PFSK-1 (cell line): ENCODE measurements around the gene MCAT.

Source experiments
- FOXP2 ChIP-seq: optimal IDR thresholded peaks from 2 replicates; pipeline ENCODE3; 2011; ENCODE audit warnings: borderline replicate concordance, control low read depth, inconsistent platforms; ENCODE audit not compliant: insufficient read depth; ENCODE audit errors: extremely low read length, extremely low read depth
- POLR2AphosphoS5 ChIP-seq: IDR thresholded peaks from 2 replicates; pipeline ENCODE4 v1.6.1; 2012; ENCODE audit warnings: low read depth, mild to moderate bottlenecking, control low read depth, low read length, moderate library complexity
- SIN3A ChIP-seq: IDR thresholded peaks from 2 replicates; pipeline ENCODE4 v1.6.1; 2012; ENCODE audit warnings: mild to moderate bottlenecking, low read length, moderate library complexity, borderline replicate concordance; ENCODE audit not compliant: insufficient read depth
- TAF1 ChIP-seq: IDR thresholded peaks from 2 replicates; pipeline ENCODE4 v1.6.1; 2012; ENCODE audit warnings: low read length, control low read depth, borderline replicate concordance; ENCODE audit not compliant: insufficient read depth
- TF ChIP-seq, protein P1 (sequence below), 2 experiments: IDR thresholded peaks; 2 replicates each; pipeline versions ENCODE4 v1.6.1 to v1.8.0; 2011 to 2012; ENCODE audit warnings: low read depth in 2 of 2, low read length in 2 of 2, control low read depth in 1 of 2, inconsistent platforms in 1 of 2, mild to moderate bottlenecking in 1 of 2, moderate library complexity in 1 of 2; ENCODE audit not compliant: insufficient read depth in 1 of 2

MCAT gene

DNA sequence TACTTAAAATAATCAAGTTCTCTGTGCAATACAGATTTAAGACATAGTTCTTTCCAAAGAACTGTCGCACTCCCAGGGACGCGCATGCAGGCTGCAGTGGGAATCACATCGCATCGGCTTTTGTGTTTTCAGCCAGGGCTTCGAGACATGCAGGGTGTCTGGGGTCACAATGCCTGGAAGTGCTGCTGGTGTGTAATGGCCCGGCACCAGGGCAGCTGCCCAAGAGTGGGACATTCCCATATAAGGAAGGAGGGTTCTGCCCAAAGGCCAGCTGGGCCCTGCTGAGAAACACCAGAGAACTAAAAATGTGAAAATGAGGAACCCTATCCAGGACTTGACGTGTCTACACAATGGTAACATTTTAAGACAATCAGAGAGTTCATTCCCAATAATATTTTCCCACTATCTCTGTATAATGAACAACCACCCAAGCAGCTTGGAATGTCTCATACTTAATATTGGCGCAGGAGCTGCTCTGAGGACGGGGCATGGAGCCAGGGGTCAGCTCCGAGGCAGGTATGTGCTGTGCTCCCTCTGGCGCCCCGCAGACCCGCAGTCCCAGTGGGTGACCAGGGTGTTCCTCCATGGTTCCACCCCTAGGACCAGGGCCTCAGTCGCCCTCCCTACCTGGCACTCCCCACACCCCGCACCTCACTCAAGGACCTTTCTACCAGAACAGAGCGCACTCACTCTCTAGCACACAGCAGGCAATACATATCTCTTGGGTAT is 11.3 kb downstream of the MCAT start:
- no peak for TF ChIP-seq FOXP2
- no peak for TF ChIP-seq SIN3A
- TF ChIP-seq TAF1: no peak
- TF ChIP-seq, protein P1, sequence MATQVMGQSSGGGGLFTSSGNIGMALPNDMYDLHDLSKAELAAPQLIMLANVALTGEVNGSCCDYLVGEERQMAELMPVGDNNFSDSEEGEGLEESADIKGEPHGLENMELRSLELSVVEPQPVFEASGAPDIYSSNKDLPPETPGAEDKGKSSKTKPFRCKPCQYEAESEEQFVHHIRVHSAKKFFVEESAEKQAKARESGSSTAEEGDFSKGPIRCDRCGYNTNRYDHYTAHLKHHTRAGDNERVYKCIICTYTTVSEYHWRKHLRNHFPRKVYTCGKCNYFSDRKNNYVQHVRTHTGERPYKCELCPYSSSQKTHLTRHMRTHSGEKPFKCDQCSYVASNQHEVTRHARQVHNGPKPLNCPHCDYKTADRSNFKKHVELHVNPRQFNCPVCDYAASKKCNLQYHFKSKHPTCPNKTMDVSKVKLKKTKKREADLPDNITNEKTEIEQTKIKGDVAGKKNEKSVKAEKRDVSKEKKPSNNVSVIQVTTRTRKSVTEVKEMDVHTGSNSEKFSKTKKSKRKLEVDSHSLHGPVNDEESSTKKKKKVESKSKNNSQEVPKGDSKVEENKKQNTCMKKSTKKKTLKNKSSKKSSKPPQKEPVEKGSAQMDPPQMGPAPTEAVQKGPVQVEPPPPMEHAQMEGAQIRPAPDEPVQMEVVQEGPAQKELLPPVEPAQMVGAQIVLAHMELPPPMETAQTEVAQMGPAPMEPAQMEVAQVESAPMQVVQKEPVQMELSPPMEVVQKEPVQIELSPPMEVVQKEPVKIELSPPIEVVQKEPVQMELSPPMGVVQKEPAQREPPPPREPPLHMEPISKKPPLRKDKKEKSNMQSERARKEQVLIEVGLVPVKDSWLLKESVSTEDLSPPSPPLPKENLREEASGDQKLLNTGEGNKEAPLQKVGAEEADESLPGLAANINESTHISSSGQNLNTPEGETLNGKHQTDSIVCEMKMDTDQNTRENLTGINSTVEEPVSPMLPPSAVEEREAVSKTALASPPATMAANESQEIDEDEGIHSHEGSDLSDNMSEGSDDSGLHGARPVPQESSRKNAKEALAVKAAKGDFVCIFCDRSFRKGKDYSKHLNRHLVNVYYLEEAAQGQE (IDR thresholded peaks at IDR 0.05; ENCODE audit: insufficient read depth in 1 of 2, low read depth in 2 of 2, low read length in 2 of 2): no peak
- TF ChIP-seq POLR2AphosphoS5: no peak

DNA sequence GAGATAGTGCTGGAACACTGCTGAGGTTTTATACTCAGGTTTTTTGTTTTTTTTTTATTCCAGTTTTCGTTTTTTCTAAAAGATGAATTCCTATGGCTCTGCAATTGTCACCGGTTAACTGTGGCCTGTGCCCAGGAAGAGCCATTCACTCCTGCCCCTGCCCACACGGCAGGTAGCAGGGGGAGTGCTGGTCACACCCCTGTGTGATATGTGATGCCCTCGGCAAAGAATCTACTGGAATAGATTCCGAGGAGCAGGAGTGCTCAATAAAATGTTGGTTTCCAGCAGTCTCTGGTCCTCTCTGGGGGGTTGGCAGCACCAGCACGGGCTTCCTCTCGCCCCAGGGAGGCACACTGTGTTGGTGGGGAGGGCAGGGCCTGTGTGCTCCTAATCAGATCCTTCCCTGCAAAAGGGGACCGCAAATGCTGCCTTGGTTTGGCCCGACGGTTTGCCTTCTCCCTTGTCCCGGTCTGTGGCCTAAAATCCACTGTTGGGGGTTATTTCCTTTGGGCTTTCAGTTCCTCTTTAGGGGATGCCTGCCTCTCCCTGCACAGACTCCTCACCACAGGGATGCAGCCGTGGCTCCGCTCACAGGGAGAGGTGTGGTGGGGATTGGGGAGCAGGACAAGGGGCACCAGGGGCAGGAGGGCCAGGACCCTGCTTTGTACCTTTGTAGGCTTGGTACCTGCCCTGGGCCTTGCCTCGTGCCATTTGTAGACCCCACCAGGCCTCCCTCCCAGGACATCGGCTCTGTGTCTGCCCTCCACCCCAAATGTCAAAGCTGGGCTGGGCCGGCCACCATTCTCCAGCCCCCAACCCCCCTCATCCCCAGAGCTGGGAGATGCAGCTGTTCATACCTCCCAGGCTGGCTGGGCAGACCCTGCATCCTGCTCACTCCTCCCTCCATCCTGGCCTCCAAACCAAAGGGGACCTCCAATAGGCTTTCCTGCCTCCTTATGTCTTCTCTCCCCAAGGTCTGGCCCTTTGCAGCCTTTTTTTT is 13.5 kb downstream of the MCAT start:
- TF ChIP-seq, protein P1 (IDR thresholded peaks at IDR 0.05; ENCODE audit: insufficient read depth in 1 of 2, low read depth in 2 of 2, low read length in 2 of 2): no peak
- TF ChIP-seq SIN3A (no peak), POLR2AphosphoS5 (no peak), FOXP2 (no peak), TAF1 (no peak)

DNA sequence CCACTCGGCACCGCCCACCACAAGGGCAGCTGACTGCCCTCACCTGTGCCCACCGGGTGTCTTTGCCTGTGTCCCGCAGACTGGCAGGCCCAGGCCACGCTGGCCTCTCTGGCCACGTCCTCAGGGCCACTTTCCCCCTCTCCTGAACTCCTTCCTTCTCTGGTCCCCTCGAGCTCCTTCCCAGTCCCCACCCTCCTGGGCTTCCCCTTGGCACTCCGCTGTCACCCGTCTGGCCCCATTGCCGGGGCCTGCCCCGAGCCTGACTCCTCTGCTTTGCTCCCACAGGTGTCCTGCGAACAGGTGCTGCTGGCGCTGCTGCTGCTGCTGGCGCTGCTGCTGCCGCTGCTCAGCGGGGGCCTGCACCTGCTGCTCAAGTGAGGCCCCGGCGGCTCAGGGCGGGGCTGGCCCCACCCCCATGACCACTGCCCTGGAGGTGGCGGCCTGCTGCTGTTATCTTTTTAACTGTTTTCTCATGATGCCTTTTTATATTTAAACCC is 14.2 kb downstream of the MCAT start:
- TF ChIP-seq SIN3A: no peak
- TF ChIP-seq TAF1: no peak
- no peak for TF ChIP-seq POLR2AphosphoS5
- TF ChIP-seq FOXP2: no peak
- TF ChIP-seq, protein P1 (IDR thresholded peaks at IDR 0.05; ENCODE audit: insufficient read depth in 1 of 2, low read depth in 2 of 2, low read length in 2 of 2): no peak

DNA sequence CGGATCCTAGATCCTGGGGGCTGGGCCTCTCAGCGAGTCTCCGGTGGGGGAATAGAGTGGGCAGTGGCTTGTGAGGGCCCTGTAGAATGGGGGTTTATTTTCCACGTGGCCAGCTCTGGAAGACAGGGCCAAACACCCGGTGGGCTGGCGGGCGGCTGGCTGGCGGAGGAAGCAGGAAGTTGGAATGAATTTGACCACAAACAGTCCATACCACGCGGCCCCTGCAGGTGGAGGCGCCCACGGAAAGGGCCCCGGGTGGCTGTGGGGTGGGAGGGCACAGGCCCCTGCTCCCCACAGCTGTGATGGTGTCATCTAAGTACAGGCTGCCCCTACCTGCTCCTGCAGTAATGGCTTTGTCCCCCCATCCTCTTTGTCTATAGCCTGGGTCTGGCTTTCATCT is 15.1 kb downstream of the MCAT start:
- TF ChIP-seq POLR2AphosphoS5 (no peak), FOXP2 (no peak), SIN3A (no peak), TAF1 (no peak)
- TF ChIP-seq, protein P1 (IDR thresholded peaks at IDR 0.05; ENCODE audit: insufficient read depth in 1 of 2, low read depth in 2 of 2, low read length in 2 of 2): no peak
